ENCODE measurements around the gene SLC9A7. TPM values are rescaled to one million over a fixed set of nuclear protein-coding genes. Genes with fewer than 3 reads are reported as not detected.

Gene SLC9A7
- total and polyA plus RNA-seq, 8 donors, result 0.29 to 25.6 (median 9.1) TPM

GRCh38 chrX:46626566-46626965 is 132.4 kb downstream of the SLC9A7 start:
- Histone ChIP-seq H3K4me3 (no peak overlapping the region), H3K9me3 (no peaks in the 10 kb centered on the region), H3K36me3 (peaks cover 0 to 5% (median 0%) of the 10 kb centered on the region in 4 donors), H3K27ac (peak overlapping the region in 2 of 5 donors; percentile 58 to 73), H3K4me1 (peaks cover 0 to 28% (median 5%) of the 10 kb centered on the region in 4 donors), H3K27me3 (no peaks in the 10 kb centered on the region)
- intact Hi-C loops (cut with DNase I; ENCODE audit: low total_unique reads), result no loop called here
- peak in 1 of 2 donors; percentile 35 for DNase-seq
- no peak for TF ChIP-seq CTCF (IDR thresholded peaks at IDR 0.05)
- peak in 1 of 3 donors; percentile 10 for TF ChIP-seq POLR2AphosphoS5 (IDR thresholded peaks at IDR 0.05)
- WGBS, 5 donors, result 63 to 84% (median 75%) methylated on average over 6 to 7 of the region's 7 CpGs

- Histone ChIP-seq H3K27me3 (no peaks in the 10 kb centered on the region), H3K27ac (no peak overlapping the region), H3K9me3 (peaks cover 0 to 6% (median 0%) of the 10 kb centered on the region in 4 donors), H3K4me1 (peaks cover 0 to 31% (median 5%) of the 10 kb centered on the region in 4 donors), H3K4me3 (no peak overlapping the region), H3K36me3 (no peaks in the 10 kb centered on the region)
- TF ChIP-seq EP300 (IDR thresholded peaks at IDR 0.05) (no peak), POLR2AphosphoS5 (IDR thresholded peaks at IDR 0.05) (no peak), CTCF (IDR thresholded peaks at IDR 0.05) (no peak), POLR2A (IDR thresholded peaks at IDR 0.05) (no peak)
- intact Hi-C loops (cut with DNase I; ENCODE audit: low total_unique reads), result no loop called here
- no peak for DNase-seq
- 56 to 86% (median 75%) methylated on average over 5 to 6 of the region's 6 CpGs for WGBS, 5 donors
Observed at GRCh38 chrX:46624090-46624786, 134.7 kb downstream of the SLC9A7 start.

DNA sequence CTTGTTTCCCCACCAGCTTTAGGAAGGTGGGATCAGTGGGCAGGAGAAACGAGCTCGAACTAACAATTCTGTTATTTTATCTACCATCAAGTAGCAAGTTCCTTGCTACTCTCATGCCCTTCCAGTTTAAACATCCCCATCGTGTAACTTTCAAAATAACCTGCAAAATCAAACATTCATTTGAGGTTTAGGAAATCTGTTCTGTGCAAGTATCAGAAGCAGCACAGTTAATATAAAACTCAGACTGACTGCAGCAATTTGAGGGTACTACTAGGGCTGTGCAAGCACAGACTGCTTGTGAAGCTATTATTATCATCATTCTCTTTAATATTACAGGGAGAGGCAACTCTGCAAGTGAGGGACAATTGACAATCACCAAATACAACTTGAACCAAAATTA is 137.3 kb downstream of the SLC9A7 start:
- TF ChIP-seq POLR2AphosphoS5 (IDR thresholded peaks at IDR 0.05) (no peak), CTCF (IDR thresholded peaks at IDR 0.05) (no peak), POLR2A (IDR thresholded peaks at IDR 0.05) (no peak), EP300 (IDR thresholded peaks at IDR 0.05) (no peak)
- no peak for DNase-seq
- intact Hi-C loops (cut with DNase I; ENCODE audit: low total_unique reads), result no loop called here
- Histone ChIP-seq H3K36me3 (peaks cover 0 to 5% (median 0%) of the 10 kb centered on the region in 4 donors), H3K27ac (no peak overlapping the region), H3K27me3 (no peaks in the 10 kb centered on the region), H3K4me3 (no peak overlapping the region), H3K9me3 (peaks cover 0 to 11% (median 0%) of the 10 kb centered on the region in 4 donors), H3K4me1 (peaks cover 0 to 26% (median 2%) of the 10 kb centered on the region in 4 donors)
- 39 to 68% (median 53%) methylated on average over 3 of the region's 3 CpGs for WGBS, 5 donors

DNA sequence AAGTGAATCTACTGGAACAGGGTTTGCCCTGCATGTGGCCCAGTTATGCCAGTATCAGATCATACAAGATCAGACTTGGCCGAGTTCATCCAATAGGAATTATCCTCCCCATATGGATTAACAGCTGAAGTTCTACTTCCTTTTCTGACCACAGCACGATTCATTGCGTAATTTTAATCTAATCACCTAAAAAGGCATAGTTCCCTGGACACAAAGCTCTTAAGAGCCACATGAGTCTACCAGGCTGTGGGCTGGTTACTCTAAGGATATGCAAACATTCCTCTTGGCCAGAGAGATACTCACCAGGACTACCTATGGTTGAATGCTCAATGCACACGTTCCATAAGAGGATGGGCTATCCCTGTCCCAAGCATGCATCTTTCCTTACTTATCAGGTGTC is 138.4 kb downstream of the SLC9A7 start:
- Histone ChIP-seq H3K9me3 (peaks cover 0 to 11% (median 0%) of the 10 kb centered on the region in 4 donors), H3K36me3 (peaks cover 0 to 5% (median 0%) of the 10 kb centered on the region in 4 donors), H3K4me3 (no peak overlapping the region), H3K27ac (no peak overlapping the region), H3K27me3 (no peaks in the 10 kb centered on the region), H3K4me1 (peaks cover 0 to 26% (median 2%) of the 10 kb centered on the region in 4 donors)
- intact Hi-C loops (cut with DNase I; ENCODE audit: low total_unique reads), result no loop called here
- TF ChIP-seq POLR2A (IDR thresholded peaks at IDR 0.05) (no peak), CTCF (IDR thresholded peaks at IDR 0.05) (no peak), EP300 (IDR thresholded peaks at IDR 0.05) (no peak), POLR2AphosphoS5 (IDR thresholded peaks at IDR 0.05) (no peak)
- WGBS, 5 donors, result 54 to 77% (median 72%) methylated on average over 4 of the region's 4 CpGs
- no peak for DNase-seq
